Smooth muscle cell (in vitro differentiated cells): ENCODE measurements around the gene FANCD2OS. TPM values are rescaled to one million over a fixed set of nuclear protein-coding genes. Genes with fewer than 3 reads are reported as not detected.

Experiments used
- DNase-seq: peaks from one replicate; lab custom pipeline; 2025; ENCODE audit not compliant: unreplicated experiment; lab: John Stamatoyannopoulos, UW
- H2AFZ ChIP-seq: fragments of 200-600 bp; sonication (generic); 2 replicates; pipeline ENCODE4 v1.6.0; 2016; ENCODE audit warnings: antibody characterized with exemption, low read depth, mild to moderate bottlenecking
- H3F3A ChIP-seq: fragments of 200-600 bp; sonication (generic); 2 replicates; pipeline ENCODE4 v1.6.0; 2017; ENCODE audit warnings: antibody characterized with exemption, low read depth
- H3K27ac ChIP-seq: fragments of 200-600 bp; sonication (generic); 2 replicates; pipeline ENCODE4 v1.5.1; 2016; ENCODE audit warnings: low read depth, mild to moderate bottlenecking
- H3K27me3 ChIP-seq: fragments of 200-600 bp; sonication (generic); 2 replicates; pipeline ENCODE4 v1.6.1; 2016; ENCODE audit warnings: low read depth, mild to moderate bottlenecking
- H3K36me3 ChIP-seq: fragments of 200-600 bp; sonication (generic); 2 replicates; pipeline ENCODE4 v1.5.1; 2016; ENCODE audit warnings: low read depth
- H3K4me1 ChIP-seq: fragments of 200-600 bp; sonication (generic); 2 replicates; pipeline ENCODE4 v1.5.1; 2016; ENCODE audit warnings: low read depth
- H3K4me2 ChIP-seq: fragments of 200-600 bp; sonication (generic); 2 replicates; pipeline ENCODE4 v1.6.0; 2016; ENCODE audit warnings: mild to moderate bottlenecking
- H3K4me3 ChIP-seq: fragments of 200-600 bp; sonication (generic); 2 replicates; pipeline ENCODE4 v1.5.1; 2016; ENCODE audit warnings: mild to moderate bottlenecking
- H3K79me2 ChIP-seq: fragments of 200-600 bp; sonication (generic); 2 replicates; pipeline ENCODE4 v1.6.0; 2016; ENCODE audit warnings: low read depth, mild to moderate bottlenecking
- H3K9ac ChIP-seq: fragments of 200-600 bp; sonication (generic); 2 replicates; pipeline ENCODE4 v1.6.0; 2016; ENCODE audit warnings: low read depth
- H3K9me3 ChIP-seq: fragments of 200-600 bp; sonication (generic); replicated peaks from 2 replicates; pipeline ENCODE4 v1.5.1; 2016; ENCODE audit warnings: low read depth
- H4K20me1 ChIP-seq: fragments of 200-600 bp; sonication (generic); 2 replicates; pipeline ENCODE4 v1.6.0; 2016; ENCODE audit warnings: low read depth
- WGBS: methylation state at CpG from one replicate; pipeline ENCODE4 v1.1.7; 2016; ENCODE audit warnings: low lambda C conversion rate; 5-methylcytosine and 5-hydroxymethylcytosine counted together
- polyA plus RNA-seq: library from polyadenylated mRNA; unstranded; fragments of >200 nt; fragmentation: Nextera tagmentation; extraction: Ambion mirVana; gene quantifications from 2 replicates; pipeline ENCODE4 v1.2.1, GENCODE V29; 2016
- total RNA-seq: library from RNA; depleted of rRNA; stranded (reverse); fragments of >200 nt; gene quantifications from 2 replicates; pipeline ENCODE4 v1.2.3, GENCODE V29; 2014
- TF ChIP-seq, protein P1 (sequence below): fragments of 200-600 bp; sonication (generic); IDR thresholded peaks from 2 replicates; pipeline ENCODE4 v1.5.1; 2017; ENCODE audit warnings: borderline replicate concordance, mild to moderate bottlenecking, antibody characterized with exemption; ENCODE audit not compliant: insufficient read depth, poor library complexity, severe bottlenecking

Gene FANCD2OS, protein sequence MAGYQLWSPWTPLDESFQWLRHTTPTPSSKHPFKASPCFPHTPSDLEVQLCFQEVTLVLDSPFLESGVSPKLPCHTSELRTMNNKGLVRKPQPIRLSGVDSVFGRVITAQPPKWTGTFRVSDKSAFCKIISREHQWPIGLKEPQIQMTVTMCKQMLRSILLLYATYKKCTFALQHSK
- total RNA-seq (not detected in 2 replicates), polyA plus RNA-seq (not detected in 2 replicates)

- no peaks in the 10 kb centered on the region for H3K36me3 ChIP-seq
- 95% methylated on average over 20 of the region's 28 CpGs for WGBS
These were observed at the start of gene FANCD2OS for GRCh38 chr3:10108091-10108490. TSS of gene FANCD2OS (minus strand) at chr3:10108255. CDS start at chr3:10104774, 3,481 bp downstream.

GRCh38 chr3:10157031-10157430 is 49.0 kb upstream of the FANCD2OS start:
- no peaks in the 10 kb centered on the region for H3K79me2 ChIP-seq
- no peaks in the 10 kb centered on the region for H3K36me3 ChIP-seq
- no peaks in the 10 kb centered on the region for H3K4me1 ChIP-seq
- H3K27me3 ChIP-seq: no peaks in the 10 kb centered on the region
- H4K20me1 ChIP-seq: no peaks in the 10 kb centered on the region
- no peak overlapping the region for H3K4me3 ChIP-seq
- no peak for DNase-seq
- H3K27ac ChIP-seq: no peak overlapping the region
- no peak overlapping the region for H3K4me2 ChIP-seq
- TF ChIP-seq, protein P1, sequence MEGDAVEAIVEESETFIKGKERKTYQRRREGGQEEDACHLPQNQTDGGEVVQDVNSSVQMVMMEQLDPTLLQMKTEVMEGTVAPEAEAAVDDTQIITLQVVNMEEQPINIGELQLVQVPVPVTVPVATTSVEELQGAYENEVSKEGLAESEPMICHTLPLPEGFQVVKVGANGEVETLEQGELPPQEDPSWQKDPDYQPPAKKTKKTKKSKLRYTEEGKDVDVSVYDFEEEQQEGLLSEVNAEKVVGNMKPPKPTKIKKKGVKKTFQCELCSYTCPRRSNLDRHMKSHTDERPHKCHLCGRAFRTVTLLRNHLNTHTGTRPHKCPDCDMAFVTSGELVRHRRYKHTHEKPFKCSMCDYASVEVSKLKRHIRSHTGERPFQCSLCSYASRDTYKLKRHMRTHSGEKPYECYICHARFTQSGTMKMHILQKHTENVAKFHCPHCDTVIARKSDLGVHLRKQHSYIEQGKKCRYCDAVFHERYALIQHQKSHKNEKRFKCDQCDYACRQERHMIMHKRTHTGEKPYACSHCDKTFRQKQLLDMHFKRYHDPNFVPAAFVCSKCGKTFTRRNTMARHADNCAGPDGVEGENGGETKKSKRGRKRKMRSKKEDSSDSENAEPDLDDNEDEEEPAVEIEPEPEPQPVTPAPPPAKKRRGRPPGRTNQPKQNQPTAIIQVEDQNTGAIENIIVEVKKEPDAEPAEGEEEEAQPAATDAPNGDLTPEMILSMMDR: no peak
- no peaks in the 10 kb centered on the region for H3F3A ChIP-seq
- no peak overlapping the region for H2AFZ ChIP-seq
- no peaks in the 10 kb centered on the region for H3K9me3 ChIP-seq
- no peak overlapping the region for H3K9ac ChIP-seq
- WGBS: 92% methylated on average over 4 of the region's 4 CpGs

More at GRCh38 chr3:10108091-10108490, at the start of gene FANCD2OS:
- no peak within 1 kb of the TSS for H2AFZ ChIP-seq
- no peaks in the 10 kb centered on the region for H3K79me2 ChIP-seq
- no peaks in the 10 kb centered on the region for H3K4me1 ChIP-seq
- TF ChIP-seq, protein P1: no peak
- no peak for DNase-seq
- H3K9ac ChIP-seq: no peak within 1 kb of the TSS
- no peaks in the 10 kb centered on the region for H3K9me3 ChIP-seq
- no peaks in the 10 kb centered on the region for H3F3A ChIP-seq
- no peak within 1 kb of the TSS for H3K27ac ChIP-seq
- H3K4me2 ChIP-seq: no peak within 1 kb of the TSS
- H4K20me1 ChIP-seq: no peaks in the 10 kb centered on the region
- no peaks in the 10 kb centered on the region for H3K27me3 ChIP-seq
- no peak within 1 kb of the TSS for H3K4me3 ChIP-seq

- Histone ChIP-seq H3K36me3 (peaks cover 8% of the 10 kb centered on the region), H3F3A (no peaks in the 10 kb centered on the region), H2AFZ (no peak overlapping the region), H3K4me3 (no peak overlapping the region), H3K79me2 (no peaks in the 10 kb centered on the region), H3K4me2 (no peak overlapping the region), H4K20me1 (no peaks in the 10 kb centered on the region), H3K4me1 (no peaks in the 10 kb centered on the region), H3K9ac (no peak overlapping the region), H3K27me3 (no peaks in the 10 kb centered on the region), H3K9me3 (no peaks in the 10 kb centered on the region), H3K27ac (no peak overlapping the region)
- DNase-seq: no peak
- TF ChIP-seq, protein P1: no peak
- 100% methylated on average over 4 of the region's 4 CpGs for WGBS
These were observed 47.6 kb upstream of the FANCD2OS start for GRCh38 chr3:10155658-10156057.

DNA sequence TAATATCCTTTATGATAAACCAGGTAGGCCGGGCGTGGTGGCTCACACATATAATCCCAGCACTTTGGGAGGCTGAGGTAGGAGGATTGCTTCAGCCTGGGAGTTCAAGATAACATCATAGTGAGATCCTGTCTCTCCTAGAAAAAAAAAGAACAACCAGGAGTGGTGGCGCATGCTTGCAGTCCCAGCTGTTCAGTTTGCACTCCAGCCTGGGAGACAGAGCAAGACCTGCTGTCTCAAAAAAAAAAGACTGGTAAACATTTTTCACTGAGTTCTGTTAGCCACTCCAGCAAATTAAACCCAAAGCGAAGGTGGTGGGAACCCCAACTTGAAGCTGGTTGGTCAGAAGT is 47.0 kb upstream of the FANCD2OS start:
- 94% methylated on average over 4 of the region's 4 CpGs for whole genome bisulfite sequencing
- TF ChIP-seq, protein P1: no peak
- Histone ChIP-seq H2AFZ (no peak overlapping the region), H3K27ac (no peak overlapping the region), H4K20me1 (no peaks in the 10 kb centered on the region), H3K4me2 (no peak overlapping the region), H3K36me3 (peaks cover 14% of the 10 kb centered on the region), H3F3A (no peaks in the 10 kb centered on the region), H3K79me2 (no peaks in the 10 kb centered on the region), H3K4me3 (no peak overlapping the region), H3K4me1 (no peaks in the 10 kb centered on the region), H3K27me3 (no peaks in the 10 kb centered on the region), H3K9ac (no peak overlapping the region), H3K9me3 (no peaks in the 10 kb centered on the region)
- DNase-seq: no peak
